NOMO-1 (cell line): Measurements from ENCODE around the gene LYZL2.
"Not testable (repeated sequence)": the region's sequence is repeated elsewhere in the genome, so short reads cannot be mapped to it uniquely, and the experiment has no call there.

Experiments used
- DNase-seq, 2 experiments: peaks; one replicate each; lab custom pipeline; 2025; ENCODE audit not compliant: unreplicated experiment in 2 of 2; lab: John Stamatoyannopoulos, UW

Gene LYZL2

GRCh38 chr10:30629653-30630052 lies at the start of gene LYZL2:
LYZL2 (minus strand) TSS chr10:30629753; CDS start chr10:30626915, 2,838 bp downstream.
- DNase-seq, result no peak

GRCh38 chr10:30677616-30678015 lies 48.1 kb upstream of the LYZL2 start:
- DNase-seq, result not testable (repeated sequence)

GRCh38 chr10:30677146-30677545 lies 47.6 kb upstream of the LYZL2 start:
- DNase-seq, result not testable (repeated sequence)

GRCh38 chr10:30675791-30676718 lies 46.5 kb upstream of the LYZL2 start:
- DNase-seq, result peak in 1 of 2 experiments; percentile 39

- DNase-seq, result no peak
Measured at GRCh38 chr10:30674796-30675195, 45.2 kb upstream of the LYZL2 start.

GRCh38 chr10:30673262-30673661 lies 43.7 kb upstream of the LYZL2 start:
- not testable (repeated sequence) for DNase-seq

GRCh38 chr10:30672338-30672737 lies 42.8 kb upstream of the LYZL2 start:
- DNase-seq, result not testable (repeated sequence)

GRCh38 chr10:30671026-30671616 lies 41.6 kb upstream of the LYZL2 start:
- peak; percentile 26 to 63 for DNase-seq

- DNase-seq, result not testable (repeated sequence)
Measured at GRCh38 chr10:30667982-30668381, 38.4 kb upstream of the LYZL2 start.

GRCh38 chr10:30663403-30663802 lies 33.9 kb upstream of the LYZL2 start:
- peak in 1 of 2 experiments; percentile 46 for DNase-seq

GRCh38 chr10:30662814-30663213 lies 33.3 kb upstream of the LYZL2 start:
- peak; percentile 52 to 73 for DNase-seq

GRCh38 chr10:30660314-30660713 lies 30.8 kb upstream of the LYZL2 start:
- DNase-seq, result not testable (repeated sequence)

GRCh38 chr10:30656233-30656632 lies 26.7 kb upstream of the LYZL2 start:
- peak in 1 of 2 experiments; percentile 10 for DNase-seq

- not testable (repeated sequence) for DNase-seq
Measured at GRCh38 chr10:30655001-30655400, 25.4 kb upstream of the LYZL2 start.

- DNase-seq, result not testable (repeated sequence)
Measured at GRCh38 chr10:30651470-30652397, 22.2 kb upstream of the LYZL2 start.

- no peak for DNase-seq
Measured at GRCh38 chr10:30647089-30647488, 17.5 kb upstream of the LYZL2 start.

GRCh38 chr10:30645340-30645827 lies 15.8 kb upstream of the LYZL2 start:
- no peak for DNase-seq

- not testable (repeated sequence) for DNase-seq
Measured at GRCh38 chr10:30644408-30644861, 14.9 kb upstream of the LYZL2 start.

- DNase-seq, result not testable (repeated sequence)
Measured at GRCh38 chr10:30643557-30644199, 14.1 kb upstream of the LYZL2 start.

GRCh38 chr10:30642856-30643255 lies 13.3 kb upstream of the LYZL2 start:
- DNase-seq, result not testable (repeated sequence)
